HG02571 (cell line): ENCODE measurements around the gene NEK8.
A peak's percentile ranks its signal among the peaks of the same experiment; 100 is the strongest.
"Not testable (repeated sequence)": the region's sequence is repeated elsewhere in the genome, so short reads cannot be mapped to it uniquely, and the experiment has no call there.

Experiments used
- ATAC-seq: cut with Tn5 transposase; IDR thresholded peaks from one replicate; pipeline ENCODE4 v1.9.1; 2021; ENCODE audit warnings: mild to moderate bottlenecking, moderate library complexity; ENCODE audit not compliant: unreplicated experiment

NEK8 gene

DNA sequence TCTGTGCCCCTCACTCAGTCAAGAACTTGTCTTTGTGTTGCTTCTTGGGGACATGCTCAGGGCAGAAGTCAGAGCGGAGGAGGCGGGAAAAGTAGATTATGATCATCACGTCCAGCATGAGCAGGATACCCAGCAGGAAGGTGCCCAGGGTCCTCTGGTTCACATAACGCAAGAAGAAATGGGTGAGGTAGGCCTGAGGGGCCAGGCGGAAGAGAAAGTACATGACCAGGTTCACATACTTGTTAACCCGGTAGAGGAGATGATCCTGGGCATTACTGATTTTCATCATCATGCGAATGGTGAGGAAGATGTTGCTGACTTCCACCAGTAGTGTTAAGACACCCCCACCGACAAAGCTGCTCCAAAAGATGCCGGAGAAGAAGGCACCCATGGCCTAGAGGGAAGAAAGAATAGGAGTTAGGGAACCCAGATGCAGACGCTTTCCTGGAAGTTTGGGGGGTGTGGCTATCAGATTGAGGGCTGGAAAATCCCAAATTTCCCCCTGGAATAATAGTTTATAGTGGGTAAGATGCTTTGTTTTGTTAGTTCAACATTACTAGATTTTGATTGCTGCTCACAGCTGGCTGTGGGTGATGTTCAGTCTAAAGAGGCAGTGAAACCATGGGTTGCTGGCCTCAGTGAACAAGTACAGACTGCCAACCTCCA, 4.0 kb upstream of the NEK8 start:
- ATAC-seq: no peak

- ATAC-seq: no peak
Observed at GRCh38 chr17:28725166-28725659, 3.4 kb upstream of the NEK8 start.

DNA sequence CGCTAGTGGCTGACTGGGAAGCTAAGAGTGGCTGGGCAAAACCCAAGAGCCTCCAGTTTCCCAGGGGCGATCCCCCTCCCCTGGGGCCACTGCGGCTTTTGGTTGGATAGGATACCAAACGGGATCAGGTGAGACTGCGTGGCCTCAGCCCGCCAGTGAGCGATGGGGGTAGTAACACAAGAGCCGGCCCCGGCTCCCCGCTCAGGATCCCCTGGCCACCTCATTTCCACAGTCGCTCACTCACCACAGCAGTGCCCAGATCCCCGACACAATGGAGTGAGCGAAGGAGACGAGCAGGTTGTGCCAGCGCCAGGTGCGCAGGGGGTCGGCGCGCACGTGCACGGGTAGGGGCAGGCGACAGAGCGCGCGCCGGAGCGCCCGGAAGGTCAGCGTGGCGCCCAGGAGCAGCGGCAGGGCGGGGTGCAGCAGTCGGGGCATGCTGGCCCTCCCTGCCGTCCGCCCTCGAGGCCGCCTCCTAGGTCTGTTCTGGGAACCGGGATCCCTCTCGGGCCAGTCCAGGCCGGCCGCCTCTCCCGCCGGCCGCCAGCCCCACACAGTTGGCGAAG, 2.8 kb upstream of the NEK8 start:
- peak; percentile 3 for ATAC-seq

GRCh38 chr17:28726226-28726626, 2.4 kb upstream of the NEK8 start, which contains the start of gene TLCD1:
Gene TLCD1 (minus strand): TSS chr17:28726233. CDS start chr17:28726097, 136 bp downstream.
- ATAC-seq: peak; percentile 17

DNA sequence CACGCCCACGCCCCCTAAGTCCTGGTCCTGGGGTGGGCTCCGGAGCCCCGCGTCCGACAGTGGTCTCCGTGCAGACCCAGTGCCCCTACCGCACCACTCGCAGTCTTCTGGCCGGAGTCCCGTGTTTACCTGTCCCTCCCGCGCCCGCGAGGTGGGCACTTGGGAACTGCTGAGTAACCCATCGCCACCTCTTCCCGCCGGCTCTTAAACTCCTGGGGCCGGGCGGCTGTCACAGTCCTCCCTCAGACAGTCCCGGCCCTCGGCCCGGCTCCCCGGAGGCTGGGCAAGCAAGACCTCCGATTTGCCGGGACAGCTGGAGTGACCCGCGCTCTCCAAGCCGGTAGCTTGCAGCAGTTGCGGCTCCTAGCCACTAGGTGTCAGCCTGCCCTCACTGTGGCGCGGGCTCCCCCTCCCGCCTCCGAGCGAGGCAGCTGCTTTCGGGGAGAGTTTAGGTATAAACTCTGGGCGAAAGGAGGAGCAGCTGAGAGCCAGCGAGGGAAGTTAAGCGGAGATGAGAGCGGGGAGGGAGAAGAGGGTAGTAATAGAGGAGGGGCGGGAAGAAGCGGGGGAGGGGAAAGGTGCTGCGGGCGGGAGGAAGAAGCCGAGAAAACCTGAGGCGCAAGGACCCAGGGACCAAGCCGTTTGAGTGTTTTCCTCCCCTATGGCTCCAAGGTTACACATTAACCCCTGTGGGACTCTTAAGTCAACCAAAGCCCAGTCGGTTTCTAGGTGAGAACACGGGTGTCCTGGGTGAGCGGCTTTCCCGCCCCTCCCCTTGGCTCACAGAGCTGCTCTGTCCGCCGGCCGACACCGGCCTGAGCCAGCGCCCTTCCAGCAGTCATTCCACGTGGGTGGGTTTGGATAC, 1.7 kb upstream of the NEK8 start:
- ATAC-seq: peak; percentile 34

DNA sequence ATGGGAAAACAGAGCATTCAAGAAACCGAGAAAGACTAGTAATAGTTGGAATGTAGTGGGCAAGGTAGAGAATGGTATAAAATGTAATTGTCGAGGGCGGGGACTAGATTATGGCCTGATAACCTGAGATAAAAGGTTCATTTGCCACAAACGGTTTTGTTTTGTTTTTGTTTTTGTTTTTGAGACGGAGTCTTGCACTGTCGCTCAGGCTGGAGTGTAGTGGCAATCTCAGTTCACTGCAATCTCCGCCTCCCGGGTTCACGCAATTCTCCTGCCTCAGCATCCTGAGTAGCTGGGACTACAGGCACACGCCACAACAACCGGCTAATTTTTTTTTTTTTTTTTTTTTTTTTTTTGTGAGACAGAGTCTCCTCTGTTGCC, 1.4 kb downstream of the NEK8 start:
- no peak for ATAC-seq

DNA sequence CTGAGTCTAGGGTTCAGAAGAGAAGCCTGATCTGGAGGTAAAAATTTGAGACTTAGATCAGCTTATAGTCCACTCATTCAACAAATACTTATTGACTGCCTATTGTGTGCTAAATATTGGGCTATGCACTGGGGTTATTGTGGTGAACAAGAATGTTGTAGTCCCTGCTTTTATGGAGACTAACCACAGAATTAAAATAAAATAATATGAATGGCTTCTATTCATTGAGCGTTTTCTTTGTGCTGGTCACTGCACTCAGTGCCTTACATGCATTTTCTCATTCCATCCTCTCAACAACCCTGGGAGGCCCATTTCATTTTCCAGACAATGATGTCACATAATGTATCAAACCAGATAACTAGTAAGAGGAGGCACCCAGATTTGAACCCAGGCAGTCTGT, 4.8 kb downstream of the NEK8 start:
- ATAC-seq: no peak

- ATAC-seq: no peak
Observed at GRCh38 chr17:28734712-28735241, 6.2 kb downstream of the NEK8 start.

GRCh38 chr17:28735242-28735722, 6.7 kb downstream of the NEK8 start:
- ATAC-seq: no peak

DNA sequence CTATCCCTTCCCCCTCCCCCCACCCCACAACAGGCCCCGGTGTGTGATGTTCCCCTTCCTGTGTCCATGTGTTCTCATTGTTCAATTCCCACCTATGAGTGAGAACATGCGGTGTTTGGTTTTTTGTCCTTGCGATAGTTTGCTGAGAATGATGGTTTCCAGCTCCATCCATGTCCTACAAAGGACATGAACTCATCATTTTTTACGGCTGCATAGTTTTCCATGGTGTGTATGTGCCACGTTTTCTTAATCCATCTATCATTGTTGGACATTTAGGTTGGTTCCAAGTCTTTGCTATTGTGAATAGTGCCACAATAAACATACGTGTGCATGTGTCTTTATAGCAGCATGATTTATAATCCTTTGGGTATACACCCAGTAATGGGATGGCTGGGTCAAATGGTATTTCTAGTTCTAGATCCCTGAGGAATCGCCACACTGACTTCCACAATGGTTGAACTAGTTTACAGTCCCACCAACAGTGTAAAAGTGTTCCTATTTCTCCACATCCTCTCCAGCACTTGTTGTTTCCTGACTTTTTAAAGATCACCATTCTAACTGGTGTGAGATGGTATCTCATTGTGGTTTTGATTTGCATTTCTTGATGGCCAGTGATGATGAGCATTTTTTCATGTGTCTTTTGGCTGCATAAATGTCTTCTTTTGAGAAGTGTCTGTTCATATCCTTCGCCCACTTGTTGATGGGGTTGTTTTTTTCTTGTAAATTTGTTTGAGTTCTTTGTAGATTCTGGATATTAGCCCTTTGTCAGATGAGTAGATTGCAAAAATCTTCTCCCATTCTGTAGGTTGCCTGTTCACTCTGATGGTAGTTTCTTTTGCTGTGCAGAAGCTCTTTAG, 7.6 kb downstream of the NEK8 start:
- ATAC-seq: not testable (repeated sequence)

DNA sequence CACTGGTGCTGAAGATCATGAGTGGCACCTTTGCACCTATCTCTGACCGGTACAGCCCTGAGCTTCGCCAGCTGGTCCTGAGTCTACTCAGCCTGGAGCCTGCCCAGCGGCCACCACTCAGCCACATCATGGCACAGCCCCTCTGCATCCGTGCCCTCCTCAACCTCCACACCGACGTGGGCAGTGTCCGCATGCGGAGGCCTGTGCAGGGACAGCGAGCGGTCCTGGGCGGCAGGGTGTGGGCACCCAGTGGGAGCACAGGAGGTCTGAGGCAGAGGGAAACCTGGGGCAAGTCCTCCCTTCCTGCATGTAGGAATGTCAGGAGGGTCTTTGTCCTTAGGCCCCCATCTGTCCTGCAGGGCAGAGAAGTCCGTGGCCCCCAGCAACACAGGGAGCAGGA, 8.7 kb downstream of the NEK8 start:
- ATAC-seq: no peak

- peak; percentile 50 for ATAC-seq
Observed at GRCh38 chr17:28737770-28738679, 9.4 kb downstream of the NEK8 start.

DNA sequence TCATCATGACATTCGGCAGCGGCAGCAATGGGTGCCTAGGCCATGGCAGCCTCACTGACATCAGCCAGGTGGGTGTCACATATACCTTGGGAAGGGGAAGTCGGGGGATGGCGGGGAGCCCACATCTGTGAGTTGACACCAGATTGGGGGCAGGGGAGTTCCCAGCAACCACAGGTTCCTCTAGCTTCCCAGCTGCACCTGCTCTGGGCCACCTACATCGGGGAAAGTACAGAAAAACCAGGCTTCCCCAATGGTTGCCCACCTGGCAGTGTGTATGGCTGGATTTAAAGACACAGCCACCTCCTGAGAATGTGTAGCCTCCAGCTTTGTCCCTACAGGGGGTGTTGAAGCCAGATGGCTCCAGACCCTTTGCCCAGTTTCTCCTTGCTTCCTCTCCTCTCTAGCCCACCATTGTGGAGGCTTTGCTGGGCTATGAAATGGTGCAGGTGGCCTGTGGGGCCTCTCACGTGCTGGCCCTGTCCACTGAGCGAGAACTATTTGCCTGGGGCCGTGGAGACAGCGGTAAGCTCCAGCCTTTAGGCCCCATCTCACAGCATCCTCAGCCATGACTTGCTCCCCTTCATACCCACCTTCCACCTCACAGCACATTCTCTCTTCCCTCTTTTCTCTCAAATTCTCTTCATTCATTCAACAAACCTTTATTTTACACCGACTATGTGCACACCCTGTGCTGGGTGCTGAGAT, 10.2 kb downstream of the NEK8 start:
- no peak for ATAC-seq

- ATAC-seq: no peak
Observed at GRCh38 chr17:28740406-28741357, 12.1 kb downstream of the NEK8 start.

DNA sequence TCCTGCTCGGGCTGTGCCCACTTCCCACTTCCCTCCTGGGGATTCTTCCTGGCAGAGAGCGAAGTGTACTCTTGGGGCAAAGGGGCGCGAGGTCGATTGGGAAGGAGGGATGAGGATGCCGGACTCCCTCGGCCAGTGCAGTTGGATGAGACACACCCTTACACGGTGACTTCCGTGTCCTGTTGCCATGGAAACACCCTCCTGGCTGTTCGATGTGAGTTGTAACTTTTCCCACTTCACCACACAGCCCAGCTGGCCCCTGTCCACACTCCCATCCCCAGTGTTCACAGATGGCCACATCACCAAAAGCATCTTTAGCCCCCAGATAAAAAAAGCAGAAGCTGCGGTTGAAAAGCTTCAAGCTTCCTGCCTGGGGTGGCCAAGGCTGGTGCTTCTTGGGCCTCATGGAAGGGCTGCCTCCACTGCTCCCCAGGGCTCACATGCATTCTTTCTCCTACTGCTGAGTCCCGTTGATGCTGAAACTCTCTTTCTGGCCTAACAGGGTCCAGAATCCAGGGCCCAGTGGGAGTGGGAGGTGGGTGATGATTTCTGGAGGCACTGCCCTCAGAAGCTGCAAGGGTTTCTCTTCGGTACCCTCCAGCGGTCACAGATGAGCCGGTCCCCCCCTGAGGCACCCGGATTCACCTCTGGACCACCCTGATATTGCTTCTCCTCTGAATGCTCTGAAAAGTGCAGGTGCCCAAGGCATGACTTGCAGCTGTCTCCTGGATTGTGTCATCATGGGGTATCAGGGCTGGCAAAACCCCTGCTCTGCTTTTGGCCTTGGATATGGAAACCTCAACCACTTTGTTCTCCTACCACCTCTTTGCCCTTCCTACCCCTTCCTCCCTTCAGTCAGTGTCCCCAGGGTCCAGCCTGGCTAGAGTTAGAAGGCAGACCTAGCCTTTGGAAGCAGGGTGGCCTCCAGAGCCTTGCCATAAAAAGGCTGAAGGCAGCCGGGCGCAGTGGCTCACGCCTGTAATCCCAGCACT, 13.1 kb downstream of the NEK8 start:
- ATAC-seq: no peak
